Suppressor macrophage treated with lipopolysaccharide for 1 hour (primary cell): ENCODE data around the gene MALRD1.

Source experiments
- DNase-seq, 3 donors: peaks; one replicate each; pipeline ENCODE4 v3.0.0-alpha.2; 2020 to 2022

The MALRD1 gene

DNA sequence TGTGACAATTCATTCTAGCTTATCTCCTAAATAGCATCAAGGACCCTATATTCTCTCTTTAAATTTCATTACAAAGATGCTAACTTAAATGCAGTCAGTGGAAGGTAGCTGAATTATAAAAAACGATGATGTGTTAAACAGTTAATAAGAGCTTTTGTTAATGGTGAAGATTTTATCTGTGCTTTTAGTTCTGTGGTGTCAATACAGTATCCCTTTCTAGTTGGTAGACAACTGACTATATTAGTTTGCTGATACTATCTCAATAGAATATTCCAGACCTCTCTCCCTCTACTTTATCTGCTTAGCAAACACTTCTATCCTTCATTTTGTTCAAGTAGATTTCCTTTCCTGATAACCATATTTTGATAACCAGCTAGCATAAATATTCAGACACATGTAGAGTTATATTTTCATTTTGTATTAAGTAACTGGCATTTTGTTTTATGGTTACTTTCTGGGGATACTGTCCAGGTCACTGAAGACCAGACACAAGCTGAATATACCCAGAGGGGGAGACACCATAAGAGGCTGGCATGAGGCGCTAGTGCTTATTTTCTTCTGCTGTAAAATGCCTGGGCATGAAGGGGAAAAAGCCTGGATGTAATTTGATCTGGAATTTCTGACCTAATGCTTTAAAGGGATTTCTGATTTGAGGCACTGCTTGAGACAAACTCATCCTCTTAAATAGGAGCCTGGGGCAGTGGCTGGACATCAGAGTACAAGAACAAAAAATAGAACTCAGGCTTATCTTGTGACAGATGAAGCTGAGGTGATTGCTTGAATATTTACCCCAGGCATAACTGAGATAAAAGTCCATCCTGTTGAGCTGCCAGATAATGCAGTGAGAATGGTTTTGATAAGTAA is 197.5 kb downstream of the MALRD1 start:
- no peak for DNase-seq

DNA sequence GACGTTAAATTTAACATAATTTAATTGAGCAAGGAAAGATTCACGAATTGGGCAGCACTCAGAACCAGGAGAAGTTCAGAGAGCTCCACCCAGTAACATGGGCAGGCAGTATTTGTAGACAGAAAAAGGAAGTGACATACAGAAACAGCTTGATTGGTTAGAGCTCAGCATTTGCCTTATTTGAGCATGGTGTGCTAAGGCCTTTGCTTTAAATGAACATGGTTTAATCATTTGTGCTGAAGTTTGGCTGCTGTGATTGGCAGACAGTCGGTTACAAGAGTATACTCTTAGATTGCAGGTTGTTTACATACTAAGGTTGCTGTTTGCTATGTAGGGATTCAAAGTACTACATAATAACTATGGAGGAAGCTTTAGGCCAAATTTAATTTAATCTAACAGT is 199.2 kb downstream of the MALRD1 start:
- DNase-seq, result no peak

DNA sequence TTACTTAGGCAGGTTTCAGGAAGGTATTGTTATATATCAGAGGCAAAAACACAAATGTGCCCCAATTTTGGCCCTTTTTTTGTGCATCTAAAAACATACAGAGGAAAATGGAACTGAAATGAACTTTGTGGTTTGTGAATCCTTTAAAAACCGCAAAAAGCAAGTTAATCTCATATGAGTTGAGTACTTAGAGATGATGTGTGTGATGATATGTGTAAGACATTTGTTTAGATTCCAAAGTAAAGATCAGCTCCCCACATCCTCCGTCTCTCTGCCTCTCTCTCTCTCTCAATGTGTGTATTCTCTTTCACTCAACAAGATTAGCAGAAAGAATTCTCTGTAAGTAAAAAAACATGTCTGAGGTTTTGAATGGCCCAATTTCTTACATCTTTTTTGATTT is 201.9 kb downstream of the MALRD1 start:
- no peak for DNase-seq

DNA sequence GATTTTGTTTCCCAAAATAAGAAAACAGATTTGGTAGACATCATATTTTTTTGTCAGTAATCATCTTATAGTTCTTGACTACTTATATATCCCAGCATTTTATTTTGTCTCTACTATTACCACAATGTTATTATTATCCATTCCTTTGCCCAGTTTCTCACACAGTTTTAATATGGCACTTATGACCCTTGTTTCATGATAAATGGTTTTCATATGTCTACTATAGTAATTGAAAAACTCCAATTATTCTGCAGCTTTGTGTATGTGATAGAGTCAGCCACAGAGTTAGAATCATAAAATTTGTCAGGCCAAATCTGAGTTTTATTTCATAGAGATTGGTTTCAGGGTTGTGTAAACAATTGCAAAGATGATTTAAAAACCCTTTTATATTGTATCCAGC is 203.9 kb downstream of the MALRD1 start:
- no peak for DNase-seq

DNA sequence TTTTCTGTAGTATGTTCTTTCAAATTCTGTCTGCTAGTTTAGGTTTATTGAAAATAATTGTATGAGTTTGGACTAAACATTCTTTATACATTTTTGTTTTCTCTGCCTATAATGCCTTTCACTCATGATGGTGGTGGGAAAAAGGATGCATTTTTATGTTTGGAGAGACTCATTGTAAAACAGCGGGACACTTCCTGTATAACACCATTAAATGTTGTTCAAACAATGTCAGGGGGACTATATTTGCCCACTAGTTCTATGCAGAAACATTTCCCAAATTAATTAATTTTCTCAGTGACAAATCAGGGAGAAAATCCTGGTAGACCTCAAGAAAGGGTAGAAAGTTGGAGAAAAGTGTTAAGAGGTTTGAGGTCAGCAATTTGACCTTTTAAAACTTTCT is 207.7 kb downstream of the MALRD1 start:
- no peak for DNase-seq

DNA sequence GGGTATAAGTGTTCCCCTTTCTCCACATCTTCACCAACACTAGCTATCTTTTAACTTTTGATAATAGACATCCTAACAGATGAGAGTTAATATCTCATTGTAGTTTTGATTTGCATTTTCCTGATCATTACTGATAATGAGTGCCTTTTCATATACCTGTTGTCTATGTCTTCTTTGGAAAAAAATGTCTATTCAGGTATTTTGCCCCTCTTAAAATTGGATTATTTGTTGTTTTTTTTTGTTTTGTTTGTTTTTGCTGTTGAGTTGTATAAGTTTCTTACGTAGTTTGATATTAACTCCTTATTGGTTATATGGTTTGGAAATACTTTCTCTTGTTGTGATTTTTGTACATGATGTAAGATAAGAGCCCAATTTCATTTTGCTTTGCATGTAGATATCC is 214.7 kb downstream of the MALRD1 start:
- DNase-seq, result no peak

DNA sequence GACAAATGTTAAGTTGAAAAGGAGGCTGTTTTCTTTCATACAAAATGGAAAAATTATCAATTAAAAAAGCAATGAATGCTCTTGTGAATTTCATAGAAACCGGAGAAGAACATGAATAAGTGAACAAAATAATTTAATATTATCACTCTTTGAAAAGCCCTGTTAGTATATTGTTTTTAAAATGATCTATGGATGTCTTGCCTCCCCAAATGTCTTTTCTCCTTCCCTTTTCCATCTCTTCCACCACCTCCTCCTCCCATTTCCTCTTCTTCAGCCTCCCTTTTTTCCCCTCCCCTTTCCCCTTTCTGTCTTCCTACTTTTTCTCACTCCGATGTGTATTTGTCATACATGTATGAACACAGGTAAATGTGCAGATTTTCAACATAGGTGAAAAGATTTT is 234.7 kb downstream of the MALRD1 start:
- no peak for DNase-seq

DNA sequence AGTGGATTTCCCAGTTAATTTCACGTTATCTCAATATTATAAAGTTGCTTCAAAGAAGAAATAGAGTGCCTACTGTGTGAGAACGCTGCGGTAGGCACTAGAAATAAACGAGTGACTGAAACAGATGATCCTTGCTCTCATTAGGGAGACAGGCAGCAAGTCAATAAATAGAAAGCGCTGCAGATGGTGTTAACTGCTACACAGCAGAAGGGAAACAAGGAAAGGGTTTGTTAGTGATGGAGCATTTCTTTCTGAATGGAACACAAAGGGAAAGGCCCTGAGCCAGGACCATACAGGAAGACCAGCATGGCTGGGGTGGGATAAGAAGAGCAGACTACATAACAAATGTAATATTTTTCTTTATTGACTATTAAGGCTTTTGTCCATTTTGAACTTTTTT is 235.2 kb downstream of the MALRD1 start:
- DNase-seq, result no peak

DNA sequence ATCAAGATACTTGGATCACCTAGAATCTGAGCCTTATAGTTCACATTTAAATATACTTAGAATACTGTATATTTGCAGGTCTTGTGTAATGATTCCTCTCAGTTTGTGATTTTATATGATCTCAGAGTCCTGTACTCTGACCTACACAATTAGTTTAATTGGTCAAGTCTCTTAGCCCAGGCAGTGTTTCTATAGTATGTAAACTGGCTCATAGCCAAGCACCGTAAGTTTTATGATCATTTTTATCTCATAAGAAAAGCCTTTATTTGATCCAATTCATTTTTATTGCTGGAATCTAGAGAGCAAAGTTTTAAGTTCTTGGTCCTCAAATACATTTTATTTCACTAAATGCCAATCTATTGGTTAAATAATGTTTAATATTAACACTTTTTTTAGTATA is 242.2 kb downstream of the MALRD1 start:
- no peak for DNase-seq

DNA sequence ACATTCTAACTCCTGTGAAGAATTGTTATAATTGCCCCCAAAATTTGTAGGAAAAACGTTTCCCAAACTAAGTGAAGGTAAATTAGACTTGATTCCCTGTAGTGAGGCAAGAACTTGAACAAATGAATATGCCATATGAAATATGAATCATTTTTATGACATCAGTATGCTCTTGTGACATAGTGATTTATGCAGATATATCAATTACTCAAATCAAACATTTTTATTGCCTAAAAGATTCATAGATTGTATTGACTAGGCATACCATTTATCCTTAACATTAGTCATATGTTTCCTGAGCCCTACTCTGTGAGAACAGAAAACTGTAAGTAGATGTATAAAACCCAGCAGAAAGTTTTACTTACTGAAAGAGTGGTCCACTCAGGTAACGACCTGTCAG is 245.6 kb downstream of the MALRD1 start:
- DNase-seq, result no peak

DNA sequence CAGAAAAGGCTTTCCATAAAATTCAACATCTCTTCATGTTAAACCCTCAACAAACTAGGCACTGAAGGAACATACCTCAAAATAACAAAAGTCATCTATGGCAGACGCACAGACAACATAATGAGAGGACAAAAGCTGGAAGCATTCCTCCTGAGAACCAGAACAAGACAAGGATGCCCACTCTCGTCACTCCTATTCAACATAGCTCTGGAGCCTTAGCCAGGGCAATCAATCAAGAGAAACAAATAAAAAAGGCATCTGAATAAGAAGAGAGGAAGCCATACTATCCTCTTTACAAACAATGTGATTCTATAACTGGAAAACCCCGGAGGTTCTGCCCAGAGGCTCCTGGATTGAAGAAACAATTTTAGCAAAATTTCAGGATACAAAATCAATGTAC is 251.0 kb downstream of the MALRD1 start:
- no peak for DNase-seq

DNA sequence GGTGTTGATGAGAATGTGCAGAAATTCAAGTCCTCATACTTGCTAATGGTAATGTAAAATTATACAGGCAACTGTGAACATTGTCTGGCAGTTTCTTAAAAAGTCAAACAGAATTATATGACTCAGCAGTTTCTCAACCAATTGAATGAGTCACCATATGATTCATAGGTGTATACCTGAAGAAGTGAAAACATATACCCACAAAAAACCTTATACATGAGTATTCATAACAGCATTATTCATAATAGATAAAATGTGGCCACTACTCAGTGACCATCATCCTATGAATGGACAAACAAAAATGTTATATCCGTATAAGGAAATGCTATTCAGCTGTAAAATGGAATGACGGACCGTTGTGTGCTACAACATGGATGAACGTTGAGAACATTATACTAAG is 253.5 kb downstream of the MALRD1 start:
- DNase-seq, result no peak

DNA sequence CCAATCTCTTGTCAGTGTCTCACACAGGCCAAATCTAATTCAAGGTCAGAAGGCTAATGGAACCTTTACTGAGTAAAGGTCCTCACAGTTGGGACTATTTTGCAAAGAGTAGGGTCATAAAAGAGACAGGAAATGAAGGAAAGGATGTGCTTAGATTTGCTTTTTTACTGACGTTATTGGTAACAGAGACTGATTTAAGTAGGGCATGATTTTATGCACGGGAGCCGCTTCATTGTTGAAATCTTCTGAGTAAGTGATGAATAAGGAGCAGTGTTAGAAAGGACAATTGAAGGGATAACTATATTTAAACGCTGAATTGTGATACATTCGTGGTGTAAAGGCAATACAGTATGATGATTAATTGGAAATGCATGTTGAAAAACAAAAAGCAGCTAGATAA is 261.5 kb downstream of the MALRD1 start:
- DNase-seq, result no peak

DNA sequence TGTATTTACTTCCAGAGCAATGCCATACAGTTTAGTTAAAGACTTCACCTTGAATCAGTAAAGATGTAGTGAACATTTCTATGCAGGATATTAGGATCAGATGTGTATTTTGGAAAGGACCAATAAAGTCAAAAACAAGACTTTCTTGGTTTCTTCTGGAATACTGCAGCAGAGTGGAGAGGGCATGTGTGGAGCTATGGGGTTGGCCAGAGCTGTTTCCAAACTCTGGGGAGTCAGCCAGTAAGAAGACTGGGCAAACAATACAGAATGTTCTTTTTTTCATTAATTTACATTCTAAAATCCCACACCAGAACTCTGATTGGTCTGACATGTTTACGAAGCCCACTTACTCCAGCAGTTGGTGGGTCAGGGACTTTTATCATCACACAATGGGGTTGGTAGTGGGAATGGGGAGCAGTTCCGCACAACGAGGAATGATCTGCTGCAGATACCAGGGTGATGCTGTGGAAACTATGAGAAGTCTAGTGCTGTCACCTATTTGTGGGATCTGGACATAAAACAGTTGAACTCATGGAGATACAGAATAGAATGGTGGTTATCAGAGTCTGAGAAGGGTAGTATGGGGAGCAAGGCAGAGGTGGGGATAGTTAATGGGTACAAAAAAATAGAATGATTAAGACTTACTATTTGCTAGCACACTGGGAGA is 267.7 kb downstream of the MALRD1 start:
- DNase-seq, result no peak

DNA sequence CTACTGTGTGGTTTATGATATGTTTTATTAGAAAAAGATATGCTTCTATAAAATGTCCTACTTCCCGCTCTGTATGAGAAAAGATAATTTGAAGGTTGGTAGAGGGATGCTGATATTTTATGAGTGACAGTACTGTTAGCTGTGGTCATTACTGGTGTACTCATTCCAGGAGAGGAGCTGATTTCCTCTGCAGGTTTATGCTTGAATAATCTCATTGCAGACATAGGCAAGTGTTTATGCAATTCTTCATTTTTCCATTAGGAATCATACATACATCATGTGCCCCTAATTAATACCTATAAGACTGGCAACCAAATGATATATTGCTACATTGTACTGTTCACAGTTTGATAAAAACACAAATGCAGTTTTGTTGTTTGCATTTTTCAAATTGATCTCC is 269.4 kb downstream of the MALRD1 start:
- no peak for DNase-seq

DNA sequence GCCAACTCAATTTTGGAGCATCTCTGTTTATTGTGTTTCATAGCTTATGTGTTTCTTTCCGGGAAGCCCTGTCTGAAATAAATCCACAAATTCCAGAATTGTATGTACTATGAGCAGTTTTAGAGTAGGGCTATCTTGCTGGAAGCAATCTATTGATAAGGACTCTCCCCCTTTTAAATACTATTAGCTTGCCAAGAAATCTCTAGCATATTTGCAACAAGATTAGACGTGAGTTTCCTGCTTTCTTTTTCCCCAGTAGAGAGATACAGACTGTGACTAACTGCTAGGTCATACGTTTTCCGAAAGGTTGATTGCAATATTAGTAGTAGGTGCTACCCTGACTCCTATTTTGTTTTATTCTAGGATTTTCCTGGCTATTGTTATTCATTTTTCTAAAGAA is 277.0 kb downstream of the MALRD1 start:
- DNase-seq, result no peak

DNA sequence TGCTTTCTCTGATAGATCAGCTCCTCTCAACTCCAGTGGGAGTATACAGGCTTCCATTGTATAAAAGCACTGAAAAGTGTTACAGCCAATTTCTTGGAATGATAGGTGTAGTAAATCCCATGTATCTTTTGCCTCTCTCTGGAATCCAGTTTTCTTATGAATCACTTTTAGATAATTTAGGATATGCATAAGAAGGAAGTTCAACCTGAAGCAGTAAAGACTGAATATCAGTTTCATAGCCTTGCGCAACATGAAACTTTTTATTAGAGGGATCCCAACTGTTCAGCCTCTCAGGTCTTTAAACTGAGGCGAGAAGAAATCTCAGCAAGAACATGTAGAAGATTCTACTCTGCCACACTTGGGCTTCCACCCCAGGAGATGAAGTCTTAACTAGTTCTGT is 280.0 kb downstream of the MALRD1 start:
- no peak for DNase-seq

DNA sequence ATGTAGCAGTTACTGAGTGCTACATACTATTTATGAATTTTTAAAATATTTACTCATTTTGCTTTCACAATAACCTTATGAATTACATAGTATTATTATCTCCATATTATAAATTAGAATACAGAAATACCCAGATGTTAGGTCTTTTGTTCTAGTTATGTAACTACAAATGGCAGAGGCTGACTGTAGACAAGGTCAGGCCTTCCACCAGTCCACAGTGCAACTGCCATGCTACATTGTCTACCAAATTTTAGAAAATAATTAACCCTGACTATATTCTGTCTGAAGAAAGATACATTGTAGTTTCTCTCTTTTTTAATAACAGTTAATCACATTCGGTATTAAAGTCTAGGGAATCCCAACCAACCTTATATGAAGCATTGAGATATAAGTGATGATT is 280.9 kb downstream of the MALRD1 start:
- no peak for DNase-seq

DNA sequence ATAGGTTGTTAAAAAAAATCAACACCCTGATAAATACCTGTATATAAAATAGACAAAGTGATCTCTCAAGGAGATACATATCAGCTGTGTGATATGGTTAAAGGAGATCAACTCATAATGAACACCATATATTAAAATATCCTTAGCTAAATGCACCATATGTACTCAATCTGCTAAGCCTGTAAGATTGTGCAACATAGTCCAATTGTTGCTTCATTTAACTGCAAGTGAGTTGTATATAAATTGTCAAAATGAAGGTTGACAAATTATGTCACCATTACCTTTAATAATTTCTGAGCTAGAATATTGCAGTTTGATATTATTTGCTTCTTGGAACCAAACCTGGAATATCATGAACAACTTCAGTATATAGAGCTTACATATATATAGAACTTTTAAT is 283.7 kb downstream of the MALRD1 start:
- no peak for DNase-seq

DNA sequence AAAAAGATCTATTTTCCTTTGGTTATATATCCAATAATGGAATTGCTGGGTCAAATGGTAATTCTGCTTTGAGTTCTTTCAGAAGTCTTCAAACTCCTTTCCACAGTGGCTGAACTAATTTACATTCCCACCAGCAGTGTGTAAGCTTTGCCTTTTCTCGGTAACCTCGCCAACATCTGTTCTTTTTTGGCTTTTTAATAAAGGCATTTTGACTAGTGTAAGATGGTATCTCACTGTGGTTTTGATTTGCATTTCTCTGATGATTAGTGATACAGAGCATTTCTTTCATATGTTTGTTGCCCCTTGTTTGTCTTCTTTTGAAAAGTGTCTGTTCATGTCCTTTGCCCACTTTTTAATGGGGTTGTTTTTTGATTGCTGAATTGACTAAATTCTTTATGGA is 285.0 kb downstream of the MALRD1 start:
- DNase-seq, result no peak

DNA sequence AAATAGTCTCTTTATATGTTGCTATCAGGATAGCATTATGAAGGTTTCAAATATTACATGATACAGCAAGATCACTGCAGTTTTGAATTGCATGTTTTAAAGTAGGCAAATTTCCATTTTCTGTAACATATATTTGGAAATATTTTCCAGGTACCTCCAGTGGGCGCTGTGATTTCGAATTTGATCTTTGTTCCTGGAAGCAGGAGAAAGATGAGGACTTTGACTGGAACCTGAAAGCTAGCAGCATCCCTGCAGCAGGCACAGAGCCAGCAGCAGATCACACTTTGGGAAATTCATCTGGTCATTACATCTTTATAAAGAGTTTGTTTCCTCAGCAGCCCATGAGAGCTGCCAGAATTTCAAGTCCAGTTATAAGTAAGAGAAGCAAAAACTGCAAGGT is 299.0 kb downstream of the MALRD1 start:
- no peak for DNase-seq

DNA sequence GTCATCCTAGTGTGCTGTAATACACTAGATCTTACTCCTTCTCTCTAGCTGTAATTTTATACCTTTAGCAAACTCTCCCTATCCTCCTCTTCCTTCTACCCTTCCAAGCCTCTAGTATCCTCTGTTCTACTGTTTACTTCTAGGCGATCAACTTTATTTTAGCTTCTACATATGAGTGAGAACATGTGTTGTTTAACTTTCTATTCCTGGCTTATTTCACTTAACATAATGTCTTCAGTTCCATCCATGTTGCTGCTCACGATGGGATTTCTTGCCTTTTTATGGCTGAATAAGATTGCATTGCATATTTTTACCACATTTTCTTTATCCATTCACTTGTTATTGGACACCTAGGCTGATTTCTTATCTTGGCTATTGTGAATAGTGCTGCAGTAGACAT is 318.6 kb downstream of the MALRD1 start:
- DNase-seq, result no peak

DNA sequence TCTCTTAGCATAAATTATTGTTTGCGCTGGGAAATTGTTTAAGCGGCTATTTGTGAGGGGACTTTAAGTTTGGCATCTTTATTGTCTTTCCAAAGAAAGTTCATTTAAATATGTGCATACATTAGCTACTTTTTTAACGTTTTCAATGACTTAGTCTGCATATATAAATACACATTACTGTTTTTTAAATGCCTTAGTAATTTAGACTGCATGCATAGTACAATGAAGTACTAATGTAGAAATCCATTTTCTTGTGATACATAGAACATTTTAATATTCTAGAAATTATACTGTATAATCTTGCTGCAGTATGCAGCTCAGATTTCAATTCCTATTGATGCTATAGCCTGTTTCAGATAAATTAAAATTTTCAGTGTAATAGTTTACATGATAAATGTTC is 325.4 kb downstream of the MALRD1 start:
- no peak for DNase-seq

DNA sequence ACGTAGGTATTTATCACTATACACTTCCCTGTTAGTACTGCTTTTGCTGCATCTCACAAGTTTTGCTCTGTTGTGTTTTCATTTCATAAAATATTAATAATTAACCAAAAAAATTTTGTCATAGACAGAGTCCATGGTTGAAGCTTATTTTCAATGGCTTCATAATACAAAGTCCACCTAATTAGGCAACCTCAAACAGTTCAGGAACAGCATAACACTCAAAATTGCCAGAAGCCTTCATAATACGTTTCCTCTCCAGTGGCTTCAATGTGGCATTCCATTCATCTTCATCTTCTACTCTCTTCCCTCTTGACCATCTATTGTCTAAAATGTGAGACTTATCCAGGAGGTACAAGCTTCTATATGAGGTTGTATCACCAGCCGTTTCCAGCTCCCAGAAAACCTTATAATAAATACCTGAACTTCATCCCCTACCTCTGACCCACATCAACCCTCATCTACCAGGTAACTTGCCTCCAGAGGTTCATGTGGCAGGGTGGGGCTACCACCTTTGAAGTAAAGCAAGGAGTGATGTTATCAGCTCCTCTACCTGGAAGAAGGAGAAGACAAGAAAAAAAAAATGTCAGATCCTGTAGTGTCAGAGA is 337.3 kb downstream of the MALRD1 start:
- DNase-seq, result no peak
